DOHH2 (cell line): Measurements from ENCODE around the gene ANXA5.

Experiments used
- CTCF ChIP-seq: fragments of 200-600 bp; sonication (generic); IDR thresholded peaks from one replicate; pipeline ENCODE4 v1.5.1; 2014; ENCODE audit warnings: antibody characterized with exemption, mild to moderate bottlenecking, low read depth, low read length; ENCODE audit not compliant: poor library complexity, severe bottlenecking
- EZH2phosphoT487 ChIP-seq: fragments of 200-600 bp; sonication (generic); IDR thresholded peaks from 2 replicates; pipeline ENCODE4 v1.6.1; 2017; ENCODE audit warnings: borderline replicate concordance, mild to moderate bottlenecking, antibody characterized with exemption, low read length, moderate library complexity, mixed read lengths

DNA sequence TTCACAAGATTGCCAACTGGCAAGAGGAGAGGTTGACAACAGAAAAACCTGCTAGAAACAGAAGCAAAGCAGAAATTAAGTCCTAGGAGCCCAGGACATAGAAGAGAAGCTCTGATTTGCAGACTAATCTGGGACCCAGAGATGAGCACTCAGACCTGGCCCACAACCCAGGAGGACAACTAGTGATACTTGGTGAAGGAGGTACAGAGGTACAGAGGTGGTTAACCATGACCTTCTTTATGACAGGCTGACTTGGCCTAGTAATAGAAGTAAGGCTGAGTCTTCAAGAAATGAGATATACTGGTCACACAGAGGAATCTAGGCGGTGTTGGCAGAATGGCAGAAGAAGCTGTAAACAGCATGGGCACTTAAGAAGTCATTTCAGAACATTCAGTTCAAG lies 43.6 kb downstream of the ANXA5 start:
- TF ChIP-seq CTCF (no peak), EZH2phosphoT487 (no peak)
